Panc1 (cell line): ENCODE results near the gene C11orf52.

Experiments
- POLR2AphosphoS5 ChIP-seq: IDR thresholded peaks from 2 replicates; pipeline ENCODE4 v1.6.1; 2012; ENCODE audit warnings: mild to moderate bottlenecking, low read depth, low read length, moderate library complexity
- TF ChIP-seq, protein P1 (sequence below): fragments of 450-650 bp; IDR thresholded peaks from 2 replicates; pipeline ENCODE4 v1.5.1; 2017; ENCODE audit warnings: mild to moderate bottlenecking
- TF ChIP-seq, protein P2 (sequence below), 2 experiments: IDR thresholded peaks; 2 replicates each; pipeline ENCODE4 v1.6.1; 2011 to 2012; ENCODE audit warnings: low read depth in 2 of 2, control low read depth in 1 of 2, low read length in 1 of 2, mild to moderate bottlenecking in 1 of 2, moderate library complexity in 1 of 2; ENCODE audit not compliant: insufficient read depth in 1 of 2

GRCh38 chr11:111917312-111917711 lies 1.4 kb upstream of the C11orf52 start:
- no peak for TF ChIP-seq POLR2AphosphoS5
- TF ChIP-seq, protein P1, sequence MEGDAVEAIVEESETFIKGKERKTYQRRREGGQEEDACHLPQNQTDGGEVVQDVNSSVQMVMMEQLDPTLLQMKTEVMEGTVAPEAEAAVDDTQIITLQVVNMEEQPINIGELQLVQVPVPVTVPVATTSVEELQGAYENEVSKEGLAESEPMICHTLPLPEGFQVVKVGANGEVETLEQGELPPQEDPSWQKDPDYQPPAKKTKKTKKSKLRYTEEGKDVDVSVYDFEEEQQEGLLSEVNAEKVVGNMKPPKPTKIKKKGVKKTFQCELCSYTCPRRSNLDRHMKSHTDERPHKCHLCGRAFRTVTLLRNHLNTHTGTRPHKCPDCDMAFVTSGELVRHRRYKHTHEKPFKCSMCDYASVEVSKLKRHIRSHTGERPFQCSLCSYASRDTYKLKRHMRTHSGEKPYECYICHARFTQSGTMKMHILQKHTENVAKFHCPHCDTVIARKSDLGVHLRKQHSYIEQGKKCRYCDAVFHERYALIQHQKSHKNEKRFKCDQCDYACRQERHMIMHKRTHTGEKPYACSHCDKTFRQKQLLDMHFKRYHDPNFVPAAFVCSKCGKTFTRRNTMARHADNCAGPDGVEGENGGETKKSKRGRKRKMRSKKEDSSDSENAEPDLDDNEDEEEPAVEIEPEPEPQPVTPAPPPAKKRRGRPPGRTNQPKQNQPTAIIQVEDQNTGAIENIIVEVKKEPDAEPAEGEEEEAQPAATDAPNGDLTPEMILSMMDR = no peak
- TF ChIP-seq, protein P2, sequence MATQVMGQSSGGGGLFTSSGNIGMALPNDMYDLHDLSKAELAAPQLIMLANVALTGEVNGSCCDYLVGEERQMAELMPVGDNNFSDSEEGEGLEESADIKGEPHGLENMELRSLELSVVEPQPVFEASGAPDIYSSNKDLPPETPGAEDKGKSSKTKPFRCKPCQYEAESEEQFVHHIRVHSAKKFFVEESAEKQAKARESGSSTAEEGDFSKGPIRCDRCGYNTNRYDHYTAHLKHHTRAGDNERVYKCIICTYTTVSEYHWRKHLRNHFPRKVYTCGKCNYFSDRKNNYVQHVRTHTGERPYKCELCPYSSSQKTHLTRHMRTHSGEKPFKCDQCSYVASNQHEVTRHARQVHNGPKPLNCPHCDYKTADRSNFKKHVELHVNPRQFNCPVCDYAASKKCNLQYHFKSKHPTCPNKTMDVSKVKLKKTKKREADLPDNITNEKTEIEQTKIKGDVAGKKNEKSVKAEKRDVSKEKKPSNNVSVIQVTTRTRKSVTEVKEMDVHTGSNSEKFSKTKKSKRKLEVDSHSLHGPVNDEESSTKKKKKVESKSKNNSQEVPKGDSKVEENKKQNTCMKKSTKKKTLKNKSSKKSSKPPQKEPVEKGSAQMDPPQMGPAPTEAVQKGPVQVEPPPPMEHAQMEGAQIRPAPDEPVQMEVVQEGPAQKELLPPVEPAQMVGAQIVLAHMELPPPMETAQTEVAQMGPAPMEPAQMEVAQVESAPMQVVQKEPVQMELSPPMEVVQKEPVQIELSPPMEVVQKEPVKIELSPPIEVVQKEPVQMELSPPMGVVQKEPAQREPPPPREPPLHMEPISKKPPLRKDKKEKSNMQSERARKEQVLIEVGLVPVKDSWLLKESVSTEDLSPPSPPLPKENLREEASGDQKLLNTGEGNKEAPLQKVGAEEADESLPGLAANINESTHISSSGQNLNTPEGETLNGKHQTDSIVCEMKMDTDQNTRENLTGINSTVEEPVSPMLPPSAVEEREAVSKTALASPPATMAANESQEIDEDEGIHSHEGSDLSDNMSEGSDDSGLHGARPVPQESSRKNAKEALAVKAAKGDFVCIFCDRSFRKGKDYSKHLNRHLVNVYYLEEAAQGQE (IDR thresholded peaks at IDR 0.05; ENCODE audit: insufficient read depth in 1 of 2, low read depth in 2 of 2, low read length in 1 of 2) = no peak
